HG03432 (cell line): ENCODE measurements around the gene ARFRP1.
A peak's percentile ranks its signal among the peaks of the same experiment; 100 is the strongest.
"Not testable (repeated sequence)": the region's sequence is repeated elsewhere in the genome, so short reads cannot be mapped to it uniquely, and the experiment has no call there.

Experiments used
- ATAC-seq: cut with Tn5 transposase; IDR thresholded peaks from one replicate; pipeline ENCODE4 v1.9.1; 2021; ENCODE audit warnings: mild to moderate bottlenecking, moderate library complexity; ENCODE audit not compliant: unreplicated experiment

The ARFRP1 gene

GRCh38 chr20:63657937-63658748 is 49.6 kb downstream of the ARFRP1 start, which contains the start of gene RTEL1:
TSS of gene RTEL1 (plus strand) at chr20:63658312. CDS start at chr20:63659403, 1,091 bp downstream.
- ATAC-seq = peak; percentile 82

GRCh38 chr20:63657260-63657936 is 50.4 kb downstream of the ARFRP1 start:
- ATAC-seq = peak; percentile 4

- ATAC-seq = no peak
These were observed 51.3 kb downstream of the ARFRP1 start for GRCh38 chr20:63656451-63656850.

- no peak for ATAC-seq
These were observed 52.5 kb downstream of the ARFRP1 start for GRCh38 chr20:63655249-63655648.

GRCh38 chr20:63653974-63654668 is 53.7 kb downstream of the ARFRP1 start:
- ATAC-seq = no peak

- no peak for ATAC-seq
These were observed 54.5 kb downstream of the ARFRP1 start, which contains the start of gene STMN3 for GRCh38 chr20:63653041-63653973. TSS of gene STMN3 (minus strand) at chr20:63653424. CDS start at chr20:63653345, 79 bp downstream.

- no peak for ATAC-seq
These were observed 55.4 kb downstream of the ARFRP1 start for GRCh38 chr20:63652192-63652980.

GRCh38 chr20:63651942-63652191 is 55.9 kb downstream of the ARFRP1 start:
- ATAC-seq = no peak

GRCh38 chr20:63650486-63650885 is 57.3 kb downstream of the ARFRP1 start:
- not testable (repeated sequence) for ATAC-seq

- ATAC-seq = no peak
These were observed 58.7 kb downstream of the ARFRP1 start for GRCh38 chr20:63648895-63649589.
